ENCODE measurements around the gene TNFSF9. TPM values are rescaled to one million over a fixed set of nuclear protein-coding genes. Genes with fewer than 3 reads are reported as not detected.
"Not testable (repeated sequence)": the region's sequence is repeated elsewhere in the genome, so short reads cannot be mapped to it uniquely, and the experiment has no call there.

The TNFSF9 gene
- total and polyA plus RNA-seq, 8 donors = 0.20 to 10.2 (median 0.40) TPM

GRCh38 chr19:6540918-6541689, 10.3 kb downstream of the TNFSF9 start:
- Histone ChIP-seq H3K9me3 (peaks cover 0 to under 1% of the 10 kb centered on the region in 2 donors), H3K27ac (no peak overlapping the region), H3K27me3 (no peaks in the 10 kb centered on the region), H3K36me3 (peaks cover 0 to under 1% of the 10 kb centered on the region in 2 donors), H3K4me1 (no peaks in the 10 kb centered on the region), H3K4me3 (no peak overlapping the region)
- intact Hi-C loops (cut with DNase I) = no loop called here
- peak in 1 of 4 donors; percentile 60 for DNase-seq
- ATAC-seq = no peak
- no peak for TF ChIP-seq CTCF (IDR thresholded peaks at IDR 0.05)

- TF ChIP-seq CTCF (IDR thresholded peaks at IDR 0.05) = no peak
- Histone ChIP-seq H3K36me3 (no peaks in the 10 kb centered on the region), H3K27ac (no peak overlapping the region), H3K4me3 (no peak overlapping the region), H3K9me3 (no peaks in the 10 kb centered on the region), H3K27me3 (no peaks in the 10 kb centered on the region), H3K4me1 (no peaks in the 10 kb centered on the region)
- intact Hi-C loops (cut with DNase I) = no loop called here
- ATAC-seq (no peak), DNase-seq (no peak)
Observed at GRCh38 chr19:6543866-6544347, 13.1 kb downstream of the TNFSF9 start.

GRCh38 chr19:6550679-6551078, 19.9 kb downstream of the TNFSF9 start:
- H3K4me1 ChIP-seq; H3K27ac ChIP-seq; H3K36me3 ChIP-seq; DNase-seq; H3K9me3 ChIP-seq; H3K4me3 ChIP-seq; ATAC-seq; intact Hi-C loops (cut with DNase I): not testable (repeated sequence)
- peaks cover 0 to 20% of the 10 kb centered on the region in 2 donors for H3K27me3 ChIP-seq

GRCh38 chr19:6551091-6551490, 20.3 kb downstream of the TNFSF9 start:
- intact Hi-C loops (cut with DNase I) = no loop called here
- Histone ChIP-seq H3K4me1 (no peaks in the 10 kb centered on the region), H3K27ac (no peak overlapping the region), H3K27me3 (peaks cover 0 to 20% of the 10 kb centered on the region in 2 donors), H3K36me3 (no peaks in the 10 kb centered on the region), H3K9me3 (no peaks in the 10 kb centered on the region), H3K4me3 (no peak overlapping the region)
- DNase-seq (no peak), ATAC-seq (no peak)
- no peak for TF ChIP-seq CTCF (IDR thresholded peaks at IDR 0.05)

- Histone ChIP-seq H3K36me3 (no peaks in the 10 kb centered on the region), H3K4me1 (peaks cover 0 to 5% of the 10 kb centered on the region in 2 donors), H3K4me3 (no peak overlapping the region), H3K27ac (no peak overlapping the region), H3K27me3 (peaks cover 0 to 20% of the 10 kb centered on the region in 2 donors), H3K9me3 (no peaks in the 10 kb centered on the region)
- ATAC-seq = peak; percentile 45
- intact Hi-C loops (cut with DNase I) = no loop called here
- peak in 1 of 4 donors; percentile 70 for DNase-seq
- TF ChIP-seq CTCF (IDR thresholded peaks at IDR 0.05) = no peak
Observed at GRCh38 chr19:6551607-6552450, 21.0 kb downstream of the TNFSF9 start.

Measured in left lung (tissue), 10 donors.